Activated T-cell treated with anti-CD3 and anti-CD28 coated beads for 4 hours (primary cell): ENCODE data around the gene CYP4A11.
"Not testable (repeated sequence)": the region's sequence is repeated elsewhere in the genome, so short reads cannot be mapped to it uniquely, and the experiment has no call there.

Experiments used
- DNase-seq: peaks from one replicate; pipeline ENCODE4 v3.0.0-alpha.2; 2020

The CYP4A11 gene

DNA sequence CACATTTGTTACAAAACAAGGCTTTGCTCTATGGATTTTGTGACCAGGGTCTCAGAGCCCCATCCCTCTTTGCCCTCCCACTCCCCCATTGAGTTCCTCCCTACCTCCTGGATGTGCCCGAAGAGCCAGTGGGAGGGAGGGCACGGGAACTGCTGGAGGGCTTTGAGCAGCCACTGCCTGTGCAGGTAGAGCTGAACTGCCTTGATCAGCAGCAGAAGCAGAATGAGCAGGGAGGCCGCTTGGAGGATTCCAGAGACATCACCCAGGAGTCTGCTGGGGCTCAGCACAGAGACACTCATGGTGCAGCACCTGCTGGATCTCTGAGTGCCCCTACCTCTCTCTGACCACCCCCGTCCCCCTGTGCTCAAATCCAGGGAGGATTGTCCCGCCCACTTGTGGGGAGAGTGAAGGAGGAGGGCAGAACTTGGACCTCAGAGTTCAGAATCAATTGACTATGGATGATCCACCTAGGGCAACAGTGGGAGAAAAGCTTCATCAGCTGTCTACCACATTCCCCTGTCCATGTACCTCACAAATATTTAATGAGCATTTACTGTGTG lies at the start of gene CYP4A11:
CYP4A11 (minus strand) TSS at position 342 of the 560 bp plus-strand sequence; CDS start at position 299, 43 bp downstream.
- no peak for DNase-seq

DNA sequence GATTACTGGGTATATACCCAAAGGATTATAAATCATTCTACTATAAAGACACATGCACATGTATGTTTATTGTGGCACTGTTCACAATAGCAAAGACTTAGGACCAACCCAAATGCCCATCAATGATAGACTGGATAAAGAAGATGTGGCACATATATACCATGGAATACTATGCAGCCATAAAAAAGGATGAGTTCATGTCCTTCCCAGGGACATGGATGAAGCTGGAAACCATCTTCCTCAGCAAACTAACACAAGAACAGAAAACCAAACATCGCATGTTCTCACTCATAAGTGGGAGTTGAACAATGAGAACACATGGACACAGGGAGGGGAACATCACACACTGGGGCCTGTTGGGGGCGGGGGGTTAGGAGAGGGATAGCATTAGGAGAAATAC lies 49.3 kb upstream of the CYP4A11 start:
- DNase-seq = not testable (repeated sequence)

- DNase-seq = no peak
These were observed 42.7 kb upstream of the CYP4A11 start for GRCh38 chr1:46983830-46984586.

DNA sequence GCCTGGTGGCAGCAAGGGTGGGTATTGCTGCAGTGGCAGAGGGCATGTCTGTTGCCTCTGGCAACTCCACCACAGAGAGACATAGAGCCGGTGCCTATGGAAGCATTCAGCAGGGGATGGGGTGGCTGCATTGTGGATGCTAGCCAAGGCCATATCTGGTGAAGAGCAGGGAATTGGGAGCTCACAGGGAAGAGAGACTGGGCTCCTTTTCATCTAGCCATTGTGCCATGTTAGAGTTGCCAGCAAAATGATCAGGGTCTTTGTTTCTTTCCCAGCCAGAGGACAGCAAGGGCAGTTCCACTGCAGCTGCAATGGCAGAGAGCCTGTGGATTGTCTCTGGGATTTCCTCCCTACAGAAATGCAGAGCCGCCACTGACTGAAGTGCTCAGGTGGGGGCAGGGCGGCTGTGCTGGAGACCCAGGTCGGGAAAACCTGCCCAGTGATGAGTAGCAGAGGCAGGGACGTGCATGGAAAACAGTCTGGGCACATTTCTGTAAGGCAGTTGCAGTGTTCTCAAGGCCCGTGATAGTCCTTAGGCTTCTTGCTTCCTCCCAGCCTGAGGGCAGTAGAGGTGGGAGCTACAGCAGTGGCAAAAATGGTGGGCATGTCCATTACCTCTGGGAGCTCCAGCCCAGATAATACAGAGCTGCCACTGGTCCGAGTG lies 42.0 kb upstream of the CYP4A11 start:
- DNase-seq = no peak

GRCh38 chr1:46969014-46969619 lies 27.8 kb upstream of the CYP4A11 start:
- DNase-seq = no peak

GRCh38 chr1:46962272-46962671 lies 21.0 kb upstream of the CYP4A11 start:
- DNase-seq = not testable (repeated sequence)

GRCh38 chr1:46961066-46961758 lies 19.9 kb upstream of the CYP4A11 start:
- DNase-seq = no peak

DNA sequence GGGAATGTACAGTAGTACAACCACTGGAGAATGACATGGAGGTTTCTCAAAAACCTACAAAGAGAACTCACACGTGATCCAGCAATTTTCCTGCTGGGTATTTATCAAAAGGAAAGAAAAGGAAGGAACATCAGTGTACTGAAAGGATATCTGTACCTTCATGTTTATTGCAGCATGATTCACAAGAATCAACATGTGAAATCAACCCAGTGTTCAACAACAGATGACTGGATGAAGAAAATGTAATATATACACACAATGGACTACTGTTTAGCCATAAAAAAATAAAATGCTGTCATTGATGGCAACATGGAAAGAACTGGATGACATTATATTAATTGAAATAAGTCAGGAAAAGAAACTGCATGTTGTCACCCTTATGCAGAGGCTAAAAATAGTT lies 19.0 kb upstream of the CYP4A11 start:
- no peak for DNase-seq

DNA sequence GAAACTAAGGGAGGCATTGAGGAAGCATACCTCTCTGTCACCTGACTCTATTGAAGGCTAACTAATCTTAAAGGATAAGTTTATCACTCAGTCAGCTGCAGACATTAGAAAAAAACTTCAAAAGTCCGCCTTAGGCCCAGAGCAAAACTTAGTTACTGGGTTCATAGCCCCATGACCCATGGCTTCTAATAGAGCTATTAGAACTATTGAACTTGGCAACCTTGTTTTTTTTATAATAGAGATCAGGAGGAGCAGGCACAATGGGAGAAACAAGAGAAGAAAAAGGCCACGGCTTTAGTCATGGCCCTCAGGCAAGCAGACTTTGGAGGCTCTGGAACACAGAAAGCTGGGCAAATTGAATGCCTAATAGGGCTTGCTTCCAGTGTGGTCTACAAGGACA lies 13.8 kb upstream of the CYP4A11 start:
- DNase-seq = not testable (repeated sequence)

DNA sequence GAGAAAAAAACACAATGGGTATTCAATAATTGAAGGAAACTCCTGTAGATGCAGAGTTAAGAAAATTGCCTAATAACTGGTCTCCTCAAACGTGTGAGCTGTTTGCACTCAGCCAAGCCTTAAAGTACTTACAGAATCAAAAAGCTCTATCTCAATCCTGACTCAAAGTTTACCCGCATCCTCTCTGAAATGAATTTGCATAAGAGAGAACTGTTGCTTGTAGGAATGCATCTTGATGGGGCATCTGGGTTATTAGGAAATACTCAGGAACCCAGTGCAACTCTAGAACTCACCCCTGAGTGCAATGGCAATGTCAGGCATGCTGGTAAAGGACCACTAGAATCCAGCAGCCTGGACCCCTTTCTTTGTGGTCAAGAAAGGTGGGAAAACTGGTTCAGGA lies 12.6 kb upstream of the CYP4A11 start:
- not testable (repeated sequence) for DNase-seq

GRCh38 chr1:46949417-46949666 lies 8.1 kb upstream of the CYP4A11 start:
- not testable (repeated sequence) for DNase-seq

GRCh38 chr1:46948629-46949416 lies 7.5 kb upstream of the CYP4A11 start:
- DNase-seq = no peak

GRCh38 chr1:46947706-46948105 lies 6.4 kb upstream of the CYP4A11 start:
- DNase-seq = not testable (repeated sequence)

DNA sequence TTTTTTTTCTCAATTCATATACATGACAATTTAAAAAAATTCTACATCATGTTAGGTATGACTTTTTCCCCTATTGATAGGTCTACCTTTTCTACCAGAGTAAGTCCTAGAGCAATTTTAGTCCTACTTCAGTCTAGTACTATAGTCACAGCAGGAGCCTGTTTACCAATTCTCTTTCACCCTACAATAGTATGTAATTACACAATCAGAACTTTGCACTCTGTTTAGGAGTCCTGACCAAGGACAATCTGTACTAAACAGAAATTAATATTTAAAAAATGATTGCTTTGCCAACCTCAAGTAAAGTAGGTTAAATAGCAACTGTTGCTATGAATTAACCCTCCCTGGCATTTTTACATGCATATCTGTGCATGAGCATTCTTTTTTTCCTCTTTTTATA lies 810 bp upstream of the CYP4A11 start:
- no peak for DNase-seq

DNA sequence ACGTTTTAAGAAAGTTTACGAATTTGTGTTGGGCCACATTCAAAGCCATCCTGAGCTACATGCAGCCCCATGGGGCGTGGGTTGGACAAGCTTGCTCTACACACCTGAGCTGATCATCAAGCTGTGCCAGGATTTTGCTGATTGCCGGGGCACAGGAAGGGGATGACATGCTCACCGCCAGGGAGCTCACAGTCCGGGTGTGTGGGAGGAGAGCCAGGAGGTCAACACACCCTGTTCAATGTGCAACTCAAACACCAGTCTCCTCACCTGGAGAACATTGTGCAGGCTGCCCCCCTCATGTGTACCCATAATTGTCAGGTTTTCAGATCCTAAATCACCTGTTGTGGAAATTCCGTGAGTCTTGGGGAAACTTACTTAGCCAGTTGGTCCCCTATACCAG lies 969 bp downstream of the CYP4A11 start:
- DNase-seq = no peak

DNA sequence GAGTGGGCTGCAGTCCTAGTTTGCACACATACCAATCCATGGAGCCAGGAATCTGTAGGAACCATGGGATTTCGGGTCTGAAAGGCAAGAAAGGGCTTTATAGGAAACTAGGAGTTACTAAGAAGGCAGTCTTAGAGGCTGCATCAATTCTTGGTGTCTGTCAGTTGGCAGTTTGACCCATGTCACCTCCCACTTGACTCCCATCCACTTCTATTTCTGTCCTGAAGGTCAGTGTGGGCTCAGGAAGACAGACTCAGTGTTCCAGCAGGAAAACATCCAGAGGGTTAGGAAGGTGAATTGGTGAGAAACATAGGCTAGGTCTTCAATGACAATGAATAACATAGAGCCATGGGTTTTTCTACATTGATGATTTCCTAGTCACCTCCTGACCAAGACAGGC lies 4.0 kb downstream of the CYP4A11 start:
- no peak for DNase-seq

- no peak for DNase-seq
These were observed 4.5 kb downstream of the CYP4A11 start for GRCh38 chr1:46936788-46937187.

GRCh38 chr1:46934852-46935251 lies 6.4 kb downstream of the CYP4A11 start:
- DNase-seq = not testable (repeated sequence)

GRCh38 chr1:46932020-46932419 lies 9.3 kb downstream of the CYP4A11 start:
- DNase-seq = not testable (repeated sequence)

GRCh38 chr1:46931151-46931550 lies 10.1 kb downstream of the CYP4A11 start:
- DNase-seq = no peak

- DNase-seq = no peak
These were observed 13.9 kb downstream of the CYP4A11 start for GRCh38 chr1:46927249-46927835.

GRCh38 chr1:46910790-46911189 lies 30.5 kb downstream of the CYP4A11 start:
- no peak for DNase-seq
